ENCODE results near the gene PQBP1. TPM values are rescaled to one million over a fixed set of nuclear protein-coding genes. Genes with fewer than 3 reads are reported as not detected.

Gene PQBP1
- total RNA-seq, 4 donors from 2014 or later: 46.4 to 90.7 (median 70.3) TPM

GRCh38 chrX:48899078-48899410 lies 1.3 kb downstream of the PQBP1 start:
- no peak overlapping the region for H3K27ac ChIP-seq
- H3K36me3 ChIP-seq: no peaks in the 10 kb centered on the region
- no peak overlapping the region for H3K4me3 ChIP-seq
- no peak for TF ChIP-seq POLR2A (IDR thresholded peaks at IDR 0.05)
- TF ChIP-seq CTCF (IDR thresholded peaks at IDR 0.05): no peak
- H3K4me1 ChIP-seq: no peaks in the 10 kb centered on the region
- H3K9me3 ChIP-seq: no peaks in the 10 kb centered on the region
- no peak for DNase-seq
- no peaks in the 10 kb centered on the region for H3K27me3 ChIP-seq
- intact Hi-C loops (cut with DNase I; ENCODE audit: low total_unique reads): no loop called here

GRCh38 chrX:48901069-48901468 lies 3.3 kb downstream of the PQBP1 start:
- no peaks in the 10 kb centered on the region for H3K4me1 ChIP-seq
- intact Hi-C loops (cut with DNase I; ENCODE audit: low total_unique reads): no loop called here
- H3K4me3 ChIP-seq: no peak overlapping the region
- H3K9me3 ChIP-seq: no peaks in the 10 kb centered on the region
- H3K27me3 ChIP-seq: no peaks in the 10 kb centered on the region
- no peak for TF ChIP-seq CTCF (IDR thresholded peaks at IDR 0.05)
- no peak for TF ChIP-seq POLR2A (IDR thresholded peaks at IDR 0.05)
- H3K27ac ChIP-seq: no peak overlapping the region
- DNase-seq: no peak
- no peaks in the 10 kb centered on the region for H3K36me3 ChIP-seq

- DNase-seq: no peak
- H3K4me3 ChIP-seq: no peak overlapping the region
- H3K27me3 ChIP-seq: no peaks in the 10 kb centered on the region
- H3K27ac ChIP-seq: no peak overlapping the region
- H3K4me1 ChIP-seq: no peaks in the 10 kb centered on the region
- H3K36me3 ChIP-seq: no peaks in the 10 kb centered on the region
- no peak for TF ChIP-seq CTCF (IDR thresholded peaks at IDR 0.05)
- TF ChIP-seq POLR2A (IDR thresholded peaks at IDR 0.05): no peak
- H3K9me3 ChIP-seq: no peaks in the 10 kb centered on the region
- intact Hi-C loops (cut with DNase I; ENCODE audit: low total_unique reads): no loop called here
Measured at GRCh38 chrX:48902135-48902534, 4.4 kb downstream of the PQBP1 start.

GRCh38 chrX:48902776-48903175 lies 5.0 kb downstream of the PQBP1 start:
- H3K36me3 ChIP-seq: no peaks in the 10 kb centered on the region
- no peaks in the 10 kb centered on the region for H3K9me3 ChIP-seq
- no peaks in the 10 kb centered on the region for H3K27me3 ChIP-seq
- no peak for TF ChIP-seq CTCF (IDR thresholded peaks at IDR 0.05)
- no peak for TF ChIP-seq POLR2A (IDR thresholded peaks at IDR 0.05)
- DNase-seq: no peak
- intact Hi-C loops (cut with DNase I; ENCODE audit: low total_unique reads): no loop called here
- H3K4me3 ChIP-seq: no peak overlapping the region
- no peak overlapping the region for H3K27ac ChIP-seq
- H3K4me1 ChIP-seq: no peaks in the 10 kb centered on the region

GRCh38 chrX:48903290-48903689 lies 5.6 kb downstream of the PQBP1 start:
- Histone ChIP-seq H3K4me1 (no peaks in the 10 kb centered on the region), H3K36me3 (no peaks in the 10 kb centered on the region), H3K9me3 (no peaks in the 10 kb centered on the region), H3K27me3 (no peaks in the 10 kb centered on the region), H3K27ac (no peak overlapping the region), H3K4me3 (no peak overlapping the region)
- DNase-seq: no peak
- TF ChIP-seq POLR2A (IDR thresholded peaks at IDR 0.05): no peak
- intact Hi-C loops (cut with DNase I; ENCODE audit: low total_unique reads): no loop called here

GRCh38 chrX:48904180-48904579 lies 6.5 kb downstream of the PQBP1 start:
- Histone ChIP-seq H3K4me3 (no peak overlapping the region), H3K4me1 (no peaks in the 10 kb centered on the region), H3K9me3 (no peaks in the 10 kb centered on the region), H3K36me3 (no peaks in the 10 kb centered on the region), H3K27me3 (no peaks in the 10 kb centered on the region), H3K27ac (no peak overlapping the region)
- no peak for DNase-seq
- TF ChIP-seq POLR2A (IDR thresholded peaks at IDR 0.05) (no peak), CTCF (IDR thresholded peaks at IDR 0.05) (no peak)
- intact Hi-C loops (cut with DNase I; ENCODE audit: low total_unique reads): no loop called here

Measured in uterus (tissue), 4 donors.